Esophagus muscularis mucosa (tissue), 4 donors: ENCODE measurements around the gene CCND3. TPM values are rescaled to one million over a fixed set of nuclear protein-coding genes. Genes with fewer than 3 reads are reported as not detected.

Source experiments
- DNase-seq: peaks from one replicate; pipeline ENCODE4 v3.0.0-alpha.2; 2017; ENCODE audit errors: extremely low spot score
- H3K27ac ChIP-seq, 4 donors: fragments of 200-600 bp; sonication (generic); replicated peaks in 1 of 4; 1 replicate in 3 of 4; 2 replicates in 1 of 4; pipeline ENCODE4 v1.5.1; 2016 to 2019; ENCODE audit warnings: mild to moderate bottlenecking in 1 of 4
- H3K27me3 ChIP-seq, 4 donors: fragments of 200-600 bp; sonication (generic); one replicate each; pipeline versions ENCODE4 v1.5.1 to v1.6.0; 2016 to 2019
- H3K36me3 ChIP-seq, 4 donors: fragments of 200-600 bp; sonication (generic); one replicate each; pipeline ENCODE4 v1.5.1; 2016 to 2019
- H3K4me1 ChIP-seq, 4 donors: fragments of 200-600 bp; sonication (generic); one replicate each; pipeline ENCODE4 v1.5.1; 2016 to 2019
- H3K4me3 ChIP-seq, 4 donors: fragments of 200-600 bp; sonication (generic); 1 replicate in 2 of 4; 2 replicates in 2 of 4; pipeline ENCODE4 v1.5.1; 2016 to 2019; ENCODE audit warnings: mild to moderate bottlenecking in 4 of 4, moderate library complexity in 1 of 4
- H3K9me3 ChIP-seq, 4 donors: fragments of 200-600 bp; sonication (generic); 1 replicate in 3 of 4; 2 replicates in 1 of 4; pipeline ENCODE4 v1.5.1; 2016 to 2019
- EP300 ChIP-seq: sonication (generic); formaldehyde crosslinking; IDR thresholded peaks from one replicate; pipeline ENCODE4 v1.6.1; 2017; ENCODE audit warnings: antibody characterized with exemption
- POLR2A ChIP-seq: fragments of 450-650 bp; IDR thresholded peaks from one replicate; pipeline ENCODE4 v1.6.1; 2017; ENCODE audit warnings: antibody characterized with exemption, moderate library complexity, mild to moderate bottlenecking, low read depth
- POLR2AphosphoS5 ChIP-seq, 2 donors: sonication (generic); formaldehyde crosslinking; IDR thresholded peaks; one replicate each; pipeline ENCODE4 v1.6.1; 2017; ENCODE audit warnings: antibody characterized with exemption in 2 of 2
- WGBS: methylation state at CpG from one replicate; pipeline ENCODE4 v1.1.5; 2018; 5-methylcytosine and 5-hydroxymethylcytosine counted together
- intact Hi-C: fragments of 100-400 bp; cut with DNase I; formaldehyde crosslinking; loops from one replicate; pipeline ENCODE4 v1.15.1; 2023
- total RNA-seq, 4 donors: library from RNA; depleted of rRNA; stranded (reverse); fragments of >200 nt; gene quantifications; one replicate each; pipeline versions ENCODE4 v1.1.0 to v1.2.1, GENCODE V29; 2016
- TF ChIP-seq, protein P1 (sequence below), 3 experiments: fragments of 200-600 bp in 2 of 3; fragments of 450-650 bp in 1 of 3; sonication (generic) in 2 of 3; IDR thresholded peaks; one replicate each; pipeline ENCODE4 v1.5.1; 2017 to 2019; ENCODE audit warnings: antibody characterized with exemption in 3 of 3, mild to moderate bottlenecking in 2 of 3, moderate library complexity in 1 of 3

The CCND3 gene
- total RNA-seq, 4 donors from 2014 or later: 110 to 167 (median 133) TPM

DNA sequence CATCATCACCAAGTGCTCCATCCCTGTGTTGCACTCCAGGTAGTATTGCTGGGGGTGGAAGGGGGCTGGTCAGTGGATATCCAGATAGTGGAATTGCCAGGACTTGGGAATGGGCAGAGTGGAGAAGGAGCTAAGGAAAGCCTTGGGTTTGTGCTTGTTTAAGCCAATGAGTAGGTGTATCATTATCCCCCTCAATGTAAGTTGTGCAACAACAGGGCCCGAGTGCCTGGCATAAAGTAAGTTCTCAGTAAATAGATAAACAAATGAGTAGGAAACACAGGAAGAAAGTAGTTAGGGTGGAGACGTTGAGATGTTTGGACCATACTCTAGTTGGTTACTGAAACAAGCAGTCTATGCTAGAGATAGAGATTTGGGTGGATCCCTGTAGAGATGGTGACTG is 9.8 kb downstream of the CCND3 start:
- Histone ChIP-seq H3K9me3 (no peaks in the 10 kb centered on the region), H3K27me3 (no peaks in the 10 kb centered on the region), H3K4me1 (peaks cover 10 to 13% (median 10%) of the 10 kb centered on the region in 4 donors), H3K27ac (no peak overlapping the region), H3K4me3 (no peak overlapping the region), H3K36me3 (peaks cover 72 to 100% (median 98%) of the 10 kb centered on the region in 4 donors)
- intact Hi-C loops: loop anchor here (10.0 kb wide), 1 partner anchor 87 kb away; no protein-coding TSS in a partner anchor
- no peak for TF ChIP-seq EP300
- TF ChIP-seq POLR2AphosphoS5 (IDR thresholded peaks at IDR 0.05): no peak
- TF ChIP-seq, protein P1, sequence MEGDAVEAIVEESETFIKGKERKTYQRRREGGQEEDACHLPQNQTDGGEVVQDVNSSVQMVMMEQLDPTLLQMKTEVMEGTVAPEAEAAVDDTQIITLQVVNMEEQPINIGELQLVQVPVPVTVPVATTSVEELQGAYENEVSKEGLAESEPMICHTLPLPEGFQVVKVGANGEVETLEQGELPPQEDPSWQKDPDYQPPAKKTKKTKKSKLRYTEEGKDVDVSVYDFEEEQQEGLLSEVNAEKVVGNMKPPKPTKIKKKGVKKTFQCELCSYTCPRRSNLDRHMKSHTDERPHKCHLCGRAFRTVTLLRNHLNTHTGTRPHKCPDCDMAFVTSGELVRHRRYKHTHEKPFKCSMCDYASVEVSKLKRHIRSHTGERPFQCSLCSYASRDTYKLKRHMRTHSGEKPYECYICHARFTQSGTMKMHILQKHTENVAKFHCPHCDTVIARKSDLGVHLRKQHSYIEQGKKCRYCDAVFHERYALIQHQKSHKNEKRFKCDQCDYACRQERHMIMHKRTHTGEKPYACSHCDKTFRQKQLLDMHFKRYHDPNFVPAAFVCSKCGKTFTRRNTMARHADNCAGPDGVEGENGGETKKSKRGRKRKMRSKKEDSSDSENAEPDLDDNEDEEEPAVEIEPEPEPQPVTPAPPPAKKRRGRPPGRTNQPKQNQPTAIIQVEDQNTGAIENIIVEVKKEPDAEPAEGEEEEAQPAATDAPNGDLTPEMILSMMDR (IDR thresholded peaks at IDR 0.05): no peak
- DNase-seq: no peak
- 62% methylated on average over 2 of the region's 2 CpGs for WGBS

DNA sequence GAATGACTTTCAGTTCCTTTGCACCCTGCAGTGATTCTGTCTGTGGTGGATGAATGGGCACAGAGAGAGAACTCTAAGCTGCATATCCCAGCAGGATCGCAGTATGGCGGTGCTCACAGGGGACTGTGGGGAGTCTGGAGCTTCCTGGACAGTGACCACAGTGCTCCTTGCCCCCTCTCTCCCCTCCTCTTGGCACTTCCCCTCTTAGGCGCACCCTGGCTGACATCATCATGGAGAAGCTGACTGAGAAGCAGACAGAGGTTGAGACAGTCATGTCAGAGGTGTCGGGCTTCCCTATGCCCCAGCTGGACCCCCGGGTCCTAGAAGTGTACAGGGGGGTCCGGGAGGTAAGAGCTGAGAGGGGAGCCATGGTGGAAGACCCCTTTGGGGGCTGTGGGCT is 11.7 kb downstream of the CCND3 start:
- Histone ChIP-seq H3K9me3 (no peaks in the 10 kb centered on the region), H3K27me3 (no peaks in the 10 kb centered on the region), H3K36me3 (peaks cover 63 to 90% (median 86%) of the 10 kb centered on the region in 4 donors), H3K4me1 (peaks cover 0 to 3% (median 0%) of the 10 kb centered on the region in 4 donors), H3K27ac (no peak overlapping the region), H3K4me3 (no peak overlapping the region)
- intact Hi-C loops: loop anchor here (10.0 kb wide), 2 partner anchors 85 to 285 kb away; partner anchors contain the start of gene MRPS10
- 93% methylated on average over 4 of the region's 6 CpGs for WGBS
- no peak for DNase-seq
- no peak for TF ChIP-seq POLR2AphosphoS5 (IDR thresholded peaks at IDR 0.05)
- no peak for TF ChIP-seq EP300
- TF ChIP-seq, protein P1 (IDR thresholded peaks at IDR 0.05): no peak
- no peak for TF ChIP-seq POLR2A

DNA sequence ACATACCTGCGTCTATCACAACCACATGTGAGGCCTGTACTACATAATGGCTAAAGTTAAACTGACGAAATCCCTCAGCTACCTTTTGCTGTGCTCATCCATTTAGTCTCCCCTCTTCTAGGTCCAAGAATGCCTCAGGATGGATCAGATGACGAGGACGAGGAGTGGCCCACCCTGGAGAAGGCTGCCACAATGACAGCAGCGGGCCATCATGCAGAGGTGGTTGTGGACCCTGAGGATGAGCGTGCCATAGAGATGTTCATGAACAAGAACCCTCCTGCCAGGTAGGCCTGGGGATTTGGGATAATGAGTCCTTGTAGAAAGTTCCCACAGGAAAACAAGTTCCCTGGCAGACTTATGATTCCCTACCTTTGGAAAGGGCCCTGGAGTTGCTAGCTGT is 14.4 kb downstream of the CCND3 start:
- DNase-seq: no peak
- H3K36me3 ChIP-seq: peaks cover 44 to 71% (median 64%) of the 10 kb centered on the region in 4 donors
- 88% methylated on average over 6 of the region's 6 CpGs for WGBS
- no peak for TF ChIP-seq EP300
- TF ChIP-seq, protein P1 (IDR thresholded peaks at IDR 0.05): no peak
- TF ChIP-seq POLR2AphosphoS5 (IDR thresholded peaks at IDR 0.05): no peak
- no peak for TF ChIP-seq POLR2A
- H3K9me3 ChIP-seq: no peaks in the 10 kb centered on the region
- H3K4me3 ChIP-seq: no peak overlapping the region
- intact Hi-C loops: loop anchor here (10.0 kb wide), 1 partner anchor 288 kb away; the partner anchor contains the start of gene MRPS10
- no peaks in the 10 kb centered on the region for H3K27me3 ChIP-seq
- peaks cover 12 to 28% (median 16%) of the 10 kb centered on the region in 4 donors for H3K4me1 ChIP-seq
- no peak overlapping the region for H3K27ac ChIP-seq

DNA sequence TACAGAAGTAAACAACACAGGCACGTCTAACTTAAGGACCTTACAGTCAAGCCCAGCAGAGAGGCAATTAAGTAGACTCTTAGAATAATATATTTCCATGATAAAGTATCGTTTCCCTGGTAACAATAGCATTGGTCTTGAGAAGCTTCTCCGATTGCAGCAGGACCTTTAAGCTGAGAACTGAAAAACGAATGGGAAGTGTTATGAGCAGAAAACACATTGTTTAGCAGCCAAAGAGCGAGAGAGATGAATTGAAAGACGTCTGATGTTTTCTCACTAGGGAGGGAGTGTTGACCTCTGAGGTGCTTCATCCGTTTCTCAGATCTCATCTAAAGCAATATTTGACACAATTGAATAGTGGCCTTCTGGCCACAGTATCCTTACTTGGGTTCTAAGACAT is 19.5 kb downstream of the CCND3 start:
- Histone ChIP-seq H3K9me3 (no peaks in the 10 kb centered on the region), H3K4me1 (peaks cover 35 to 66% (median 49%) of the 10 kb centered on the region in 4 donors), H3K27me3 (no peaks in the 10 kb centered on the region), H3K36me3 (peaks cover 0 to 21% (median 16%) of the 10 kb centered on the region in 4 donors), H3K4me3 (peak overlapping the region; percentile 71 to 92 (median 82)), H3K27ac (peak overlapping the region in 1 of 4 donors; percentile 97)
- 9% methylated on average over 7 of the region's 7 CpGs for WGBS
- intact Hi-C loops: loop anchor here (5.0 to 10.0 kb wide), 2 partner anchors 120 to 293 kb away; partner anchors contain the start of gene MRPS10
- DNase-seq: no peak
- TF ChIP-seq POLR2AphosphoS5 (IDR thresholded peaks at IDR 0.05): no peak
- TF ChIP-seq POLR2A: no peak
- no peak for TF ChIP-seq EP300
- TF ChIP-seq, protein P1 (IDR thresholded peaks at IDR 0.05): no peak

DNA sequence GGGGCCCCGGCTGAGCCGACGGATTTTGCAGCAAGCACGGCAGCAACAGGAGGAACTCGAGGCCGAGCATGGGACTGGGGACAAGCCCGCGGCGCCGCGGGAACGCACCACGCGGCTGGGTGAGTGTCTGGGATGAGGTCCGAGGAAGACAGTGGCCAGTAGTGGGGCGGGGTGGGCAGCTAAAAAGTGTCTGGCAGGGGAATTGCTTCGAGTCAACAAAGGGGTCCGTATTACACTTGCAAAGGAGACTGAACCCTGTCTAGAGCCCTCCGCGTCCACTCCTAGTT is 20.0 kb downstream of the CCND3 start:
- 0% methylated on average over 18 of the region's 20 CpGs for WGBS
- Histone ChIP-seq H3K4me3 (peak overlapping the region; percentile 71 to 92 (median 82)), H3K9me3 (no peaks in the 10 kb centered on the region), H3K27ac (peak overlapping the region; percentile 92 to 99 (median 94)), H3K27me3 (no peaks in the 10 kb centered on the region), H3K36me3 (peaks cover 1 to 21% (median 16%) of the 10 kb centered on the region in 4 donors), H3K4me1 (peaks cover 37 to 67% (median 54%) of the 10 kb centered on the region in 4 donors)
- no peak for TF ChIP-seq POLR2A
- no peak for TF ChIP-seq POLR2AphosphoS5 (IDR thresholded peaks at IDR 0.05)
- no peak for TF ChIP-seq EP300
- TF ChIP-seq, protein P1 (IDR thresholded peaks at IDR 0.05): no peak
- intact Hi-C loops: loop anchor here (2.0 to 10.0 kb wide), 3 partner anchors 121 to 293 kb away; partner anchors contain the start of genes MRPS10 and TOMM6
- DNase-seq: no peak
